Testis (tissue), 2 donors: ENCODE data around the gene ACSS1.

Experiments
- CTCF ChIP-seq, 3 experiments: fragments of 450-650 bp in 2 of 3; fragments of 200-600 bp in 1 of 3; sonication (generic) in 1 of 3; IDR thresholded peaks; one replicate each; pipeline ENCODE4 v1.5.1; 2016 to 2019; ENCODE audit warnings: antibody characterized with exemption in 3 of 3, mild to moderate bottlenecking in 2 of 3, moderate library complexity in 1 of 3
- POLR2A ChIP-seq: fragments of 450-650 bp; IDR thresholded peaks from one replicate; pipeline ENCODE4 v1.6.1; 2017; ENCODE audit warnings: antibody characterized with exemption, mild to moderate bottlenecking, moderate library complexity

GRCh38 chr20:25066386-25066785 lies 8.4 kb upstream of the ACSS1 start:
- TF ChIP-seq POLR2A (no peak), CTCF (IDR thresholded peaks at IDR 0.05) (no peak)
